Mucosa of descending colon (tissue), 3 donors: ENCODE measurements around the gene MVB12B. TPM values are rescaled to one million over a fixed set of nuclear protein-coding genes. Genes with fewer than 3 reads are reported as not detected.
A peak's percentile ranks its signal among the peaks of the same experiment; 100 is the strongest.

Source experiments
- ATAC-seq: fragments of 200-7000 bp; cut with Tn5 transposase; one replicate; pipeline ENCODE4 v1.9.1; 2020; ENCODE audit warnings: mild to moderate bottlenecking, moderate library complexity
- DNase-seq, 3 donors: peaks; one replicate each; pipeline ENCODE4 v3.0.0-alpha.2; 2020
- H3K36me3 ChIP-seq: fragments of 200-600 bp; one replicate; pipeline ENCODE4 v1.8.0; 2021; ENCODE audit warnings: low read depth, mild to moderate bottlenecking
- H3K4me1 ChIP-seq: fragments of 200-600 bp; one replicate; pipeline ENCODE4 v1.8.0; 2021; ENCODE audit warnings: low read depth, mild to moderate bottlenecking
- H3K4me3 ChIP-seq: fragments of 200-600 bp; one replicate; pipeline ENCODE4 v1.8.0; 2021; ENCODE audit warnings: mild to moderate bottlenecking
- H3K9me3 ChIP-seq: fragments of 200-600 bp; one replicate; pipeline ENCODE4 v1.8.0; 2021; ENCODE audit warnings: mild to moderate bottlenecking
- intact Hi-C, 2 donors: fragments of 100-400 bp; cut with DNase I in 1 of 2; cut with micrococcal nuclease in 1 of 2; formaldehyde crosslinking; loops; one replicate each; pipeline versions ENCODE4 v1.11.0 to v1.11.1; 2022; cut with DNase I, micrococcal nuclease
- total RNA-seq, 3 donors: library from RNA; stranded (reverse); fragmentation: NEBNext Ultra II Directional in 2 of 3; extraction: Animal tissue kit (Norgen Biotek cat#: 25700) in 2 of 3; gene quantifications; one replicate each; pipeline versions ENCODE4 v1.2.1 to v1.2.4, GENCODE V29; 2021 to 2023
- TF ChIP-seq, protein P1 (sequence below): fragments of 200-600 bp; IDR thresholded peaks from one replicate; pipeline ENCODE4 v1.8.0; 2022; ENCODE audit warnings: antibody characterized with exemption, mild to moderate bottlenecking
- donor health status: DM: no; HTN: no; CAD: no; lungs with moderate emphysema.
- donor health status: DM: no; HTN: no; CAD: no.
- donor health status: DM: no; HTN: yes; CAD: no.

The MVB12B gene
- total RNA-seq, 3 donors from 2014 or later: 16.8 to 26.4 (median 21.6) TPM

DNA sequence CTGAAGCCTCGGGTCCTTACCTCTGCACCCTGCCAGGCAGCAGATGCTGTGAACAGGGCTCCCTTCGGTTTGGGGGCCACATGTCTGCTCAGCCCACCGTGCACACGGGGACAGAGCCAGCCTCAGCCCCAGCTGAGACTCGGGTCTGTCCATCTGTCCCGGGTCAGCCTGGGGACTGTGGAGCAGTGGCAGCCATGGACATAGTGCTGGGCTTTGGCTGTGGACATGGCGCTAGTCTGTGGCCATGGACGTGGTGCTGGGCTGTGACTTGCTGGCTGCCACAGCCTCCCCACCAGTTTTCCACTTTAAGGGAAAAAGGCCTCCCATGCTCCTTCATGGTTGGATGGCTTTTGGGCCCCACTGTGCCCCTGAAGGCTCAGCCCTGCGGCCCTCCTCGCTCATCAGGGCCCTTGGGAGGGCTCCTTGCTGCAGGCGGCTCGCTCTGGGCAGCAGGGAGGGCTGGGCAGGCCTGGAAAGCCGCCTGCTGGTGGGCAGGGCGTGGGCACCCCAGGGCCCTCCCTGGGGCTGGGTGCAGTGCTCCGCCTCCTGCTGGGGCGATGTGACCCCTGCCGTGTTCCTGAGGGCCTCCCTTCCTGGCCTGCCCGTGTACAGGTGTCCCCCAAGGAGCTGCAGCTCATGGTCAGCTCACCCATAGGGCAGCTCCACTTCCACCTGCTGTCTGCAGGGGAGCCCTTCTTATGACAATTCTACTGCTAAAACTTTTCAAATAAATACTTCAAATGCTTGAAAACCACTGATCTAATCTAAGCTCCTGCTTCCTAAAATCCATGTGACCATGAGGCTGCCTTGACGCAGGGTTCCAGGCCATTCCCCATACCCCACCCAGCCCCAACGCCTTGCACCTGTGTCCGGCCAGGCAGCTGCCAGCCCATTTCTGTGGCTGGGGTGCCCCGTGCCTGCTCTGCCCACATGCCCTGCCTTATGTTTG lies 175.0 kb downstream of the MVB12B start:
- TF ChIP-seq, protein P1, sequence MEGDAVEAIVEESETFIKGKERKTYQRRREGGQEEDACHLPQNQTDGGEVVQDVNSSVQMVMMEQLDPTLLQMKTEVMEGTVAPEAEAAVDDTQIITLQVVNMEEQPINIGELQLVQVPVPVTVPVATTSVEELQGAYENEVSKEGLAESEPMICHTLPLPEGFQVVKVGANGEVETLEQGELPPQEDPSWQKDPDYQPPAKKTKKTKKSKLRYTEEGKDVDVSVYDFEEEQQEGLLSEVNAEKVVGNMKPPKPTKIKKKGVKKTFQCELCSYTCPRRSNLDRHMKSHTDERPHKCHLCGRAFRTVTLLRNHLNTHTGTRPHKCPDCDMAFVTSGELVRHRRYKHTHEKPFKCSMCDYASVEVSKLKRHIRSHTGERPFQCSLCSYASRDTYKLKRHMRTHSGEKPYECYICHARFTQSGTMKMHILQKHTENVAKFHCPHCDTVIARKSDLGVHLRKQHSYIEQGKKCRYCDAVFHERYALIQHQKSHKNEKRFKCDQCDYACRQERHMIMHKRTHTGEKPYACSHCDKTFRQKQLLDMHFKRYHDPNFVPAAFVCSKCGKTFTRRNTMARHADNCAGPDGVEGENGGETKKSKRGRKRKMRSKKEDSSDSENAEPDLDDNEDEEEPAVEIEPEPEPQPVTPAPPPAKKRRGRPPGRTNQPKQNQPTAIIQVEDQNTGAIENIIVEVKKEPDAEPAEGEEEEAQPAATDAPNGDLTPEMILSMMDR: no peak
- Histone ChIP-seq H3K36me3 (no peaks in the 10 kb centered on the region), H3K4me1 (no peaks in the 10 kb centered on the region), H3K4me3 (no peak overlapping the region), H3K9me3 (no peaks in the 10 kb centered on the region)
- ATAC-seq: no peak
- DNase-seq: no peak
- intact Hi-C loops: loop anchor here (2.0 to 10.0 kb wide), 2 partner anchors 53 to 55 kb away; no protein-coding TSS in a partner anchor

DNA sequence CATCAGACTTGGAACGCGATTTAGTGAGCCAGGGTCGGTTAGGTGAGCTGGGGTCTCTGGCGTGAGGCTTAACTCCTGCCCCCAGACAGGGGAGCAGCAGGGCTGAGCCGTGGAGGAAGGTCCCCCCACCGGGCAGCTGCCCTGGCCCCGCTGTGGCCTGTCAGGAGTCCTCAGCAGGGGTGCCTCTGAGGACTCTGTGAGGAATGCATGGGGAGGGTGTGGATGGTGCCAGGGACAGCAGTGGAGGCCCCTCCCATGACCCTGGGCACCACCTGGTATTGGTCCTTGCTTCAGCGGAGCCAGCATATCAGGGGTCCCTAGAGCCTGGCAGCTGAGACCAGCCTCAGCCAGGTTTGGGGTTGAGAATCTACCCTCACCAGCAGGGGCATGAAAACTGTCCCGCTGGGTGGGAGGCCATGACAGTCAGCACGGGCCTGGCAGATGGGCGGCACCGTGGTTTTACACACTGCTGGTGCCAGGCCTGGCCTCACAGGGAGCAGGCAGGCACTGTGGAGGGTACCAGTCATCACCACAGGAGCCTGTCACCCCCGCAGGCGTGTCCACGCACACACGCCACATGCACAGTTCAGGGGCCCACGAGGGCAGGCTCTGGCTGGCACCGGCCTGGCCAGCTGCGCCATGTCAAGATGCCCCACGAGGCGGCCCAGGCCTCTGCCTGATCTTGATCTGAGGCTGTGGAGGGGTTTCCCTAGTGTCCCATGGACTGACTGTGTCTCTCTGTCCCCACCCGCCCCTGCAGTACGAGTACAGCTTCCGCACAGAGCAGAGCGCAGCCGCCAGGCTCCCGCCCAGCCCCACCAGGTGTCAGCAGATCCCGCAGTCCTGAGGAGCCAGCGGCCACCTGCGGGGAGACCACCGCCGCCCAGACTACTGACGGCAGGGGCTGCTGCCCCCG lies 176.0 kb downstream of the MVB12B start:
- DNase-seq (peak in 1 of 3 donors; percentile 46), ATAC-seq (no peak)
- TF ChIP-seq, protein P1: no peak
- Histone ChIP-seq H3K4me1 (no peaks in the 10 kb centered on the region), H3K4me3 (no peak overlapping the region), H3K36me3 (no peaks in the 10 kb centered on the region), H3K9me3 (no peaks in the 10 kb centered on the region)
- intact Hi-C loops: loop anchor here in 1 of 2 donors (10.0 kb wide), 1 partner anchor 52 kb away; no protein-coding TSS in a partner anchor

DNA sequence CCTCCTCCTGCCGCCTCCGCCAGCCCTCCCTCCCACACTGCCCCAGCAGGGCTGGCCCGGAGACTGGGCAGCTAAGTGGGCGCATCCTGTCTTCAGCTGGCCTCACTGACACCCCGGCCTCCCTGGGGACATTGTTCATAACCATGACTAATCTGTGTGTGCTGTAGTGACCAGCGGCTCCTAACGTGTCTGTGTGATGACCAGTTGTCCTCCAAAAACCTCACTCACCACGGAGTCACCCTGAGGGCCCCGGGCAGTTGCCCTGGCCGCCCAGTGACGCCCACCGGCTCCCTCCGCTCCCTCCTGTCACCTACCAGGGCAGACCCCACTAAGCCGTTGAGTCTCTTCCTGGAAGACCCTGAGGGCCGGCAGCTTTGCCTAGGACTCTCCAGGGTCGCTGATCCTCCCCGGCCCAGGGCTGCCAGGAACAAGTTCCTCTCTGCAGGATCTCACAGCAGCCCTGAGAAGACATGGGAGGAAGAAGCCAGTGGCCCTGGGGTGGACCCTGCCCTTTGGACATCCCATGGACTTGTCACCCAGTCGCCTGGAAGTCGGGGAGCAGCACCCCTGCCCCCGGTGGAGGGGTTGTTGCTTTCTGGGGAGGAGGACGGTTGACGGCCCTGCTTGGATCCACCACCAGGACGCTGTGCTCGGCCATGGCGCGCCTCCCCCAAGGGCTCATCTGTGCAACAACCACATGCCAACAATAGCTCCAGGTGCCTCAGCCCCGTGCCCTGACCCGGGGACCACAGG lies 176.9 kb downstream of the MVB12B start:
- intact Hi-C loops: loop anchor here in 1 of 2 donors (10.0 kb wide), 1 partner anchor 51 kb away; no protein-coding TSS in a partner anchor
- no peaks in the 10 kb centered on the region for H3K4me1 ChIP-seq
- ATAC-seq (no peak), DNase-seq (no peak)
- no peak overlapping the region for H3K4me3 ChIP-seq
- no peaks in the 10 kb centered on the region for H3K9me3 ChIP-seq
- H3K36me3 ChIP-seq: no peaks in the 10 kb centered on the region
- TF ChIP-seq, protein P1: no peak

DNA sequence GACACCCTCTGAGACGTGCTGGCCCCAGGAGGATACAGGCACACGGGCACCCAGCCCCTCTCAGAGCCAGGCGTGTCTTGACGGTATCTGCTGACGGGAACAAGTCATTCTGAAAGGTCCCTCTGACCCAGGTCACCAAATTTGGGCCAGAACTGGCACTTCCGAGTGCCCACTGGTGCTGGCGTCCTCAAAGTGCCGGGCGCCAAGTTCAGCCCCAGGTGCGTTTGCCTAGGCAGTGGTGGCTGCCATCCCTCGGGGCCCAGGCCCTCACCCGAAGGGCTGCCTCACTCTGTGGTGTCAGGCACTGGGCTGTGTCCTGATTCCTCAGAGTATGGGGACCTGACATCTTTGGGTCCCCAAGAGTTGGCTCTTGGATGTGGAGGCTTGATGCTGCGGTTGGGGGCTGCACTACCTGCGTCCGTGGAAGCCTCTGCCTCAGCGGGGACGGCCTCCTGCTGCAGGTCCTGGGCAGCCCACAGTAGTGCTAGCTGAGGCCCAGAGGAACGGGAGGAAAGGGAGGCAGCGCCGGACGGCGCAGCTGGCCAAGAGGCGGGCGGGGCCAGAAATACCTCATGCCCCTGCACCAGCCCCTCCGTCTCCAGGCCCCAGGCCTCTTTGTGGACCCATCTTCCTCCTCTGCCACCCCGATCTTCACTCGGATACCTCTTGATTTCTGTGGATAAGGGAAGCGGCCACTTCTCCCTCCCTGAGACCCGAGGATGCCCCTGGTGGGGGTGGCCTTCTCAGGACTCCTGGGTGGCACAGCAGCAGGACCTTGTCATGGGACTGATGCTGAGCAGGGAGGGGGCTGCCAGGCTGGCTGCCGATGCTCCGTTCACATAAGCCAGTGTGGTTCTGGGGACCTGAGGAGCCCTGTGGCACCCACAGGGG lies 177.7 kb downstream of the MVB12B start:
- intact Hi-C loops: loop anchor here in 1 of 2 donors (10.0 kb wide), 1 partner anchor 50 kb away; no protein-coding TSS in a partner anchor
- DNase-seq (peak in 1 of 3 donors; percentile 28), ATAC-seq (no peak)
- H3K36me3 ChIP-seq: no peaks in the 10 kb centered on the region
- TF ChIP-seq, protein P1: no peak
- no peaks in the 10 kb centered on the region for H3K4me1 ChIP-seq
- H3K4me3 ChIP-seq: no peak overlapping the region
- H3K9me3 ChIP-seq: no peaks in the 10 kb centered on the region
